Smooth muscle cell (in vitro differentiated cells): Measurements from ENCODE around the gene C1orf52. TPM values are rescaled to one million over a fixed set of nuclear protein-coding genes. Genes with fewer than 3 reads are reported as not detected.

ENCODE experiments used
- DNase-seq: peaks from one replicate; lab custom pipeline; 2025; ENCODE audit not compliant: unreplicated experiment; lab: John Stamatoyannopoulos, UW
- H2AFZ ChIP-seq: fragments of 200-600 bp; sonication (generic); 2 replicates; pipeline ENCODE4 v1.6.0; 2016; ENCODE audit warnings: antibody characterized with exemption, low read depth, mild to moderate bottlenecking
- H3F3A ChIP-seq: fragments of 200-600 bp; sonication (generic); 2 replicates; pipeline ENCODE4 v1.6.0; 2017; ENCODE audit warnings: antibody characterized with exemption, low read depth
- H3K27ac ChIP-seq: fragments of 200-600 bp; sonication (generic); 2 replicates; pipeline ENCODE4 v1.5.1; 2016; ENCODE audit warnings: low read depth, mild to moderate bottlenecking
- H3K27me3 ChIP-seq: fragments of 200-600 bp; sonication (generic); 2 replicates; pipeline ENCODE4 v1.6.1; 2016; ENCODE audit warnings: low read depth, mild to moderate bottlenecking
- H3K36me3 ChIP-seq: fragments of 200-600 bp; sonication (generic); 2 replicates; pipeline ENCODE4 v1.5.1; 2016; ENCODE audit warnings: low read depth
- H3K4me1 ChIP-seq: fragments of 200-600 bp; sonication (generic); 2 replicates; pipeline ENCODE4 v1.5.1; 2016; ENCODE audit warnings: low read depth
- H3K4me2 ChIP-seq: fragments of 200-600 bp; sonication (generic); 2 replicates; pipeline ENCODE4 v1.6.0; 2016; ENCODE audit warnings: mild to moderate bottlenecking
- H3K4me3 ChIP-seq: fragments of 200-600 bp; sonication (generic); 2 replicates; pipeline ENCODE4 v1.5.1; 2016; ENCODE audit warnings: mild to moderate bottlenecking
- H3K79me2 ChIP-seq: fragments of 200-600 bp; sonication (generic); 2 replicates; pipeline ENCODE4 v1.6.0; 2016; ENCODE audit warnings: low read depth, mild to moderate bottlenecking
- H3K9ac ChIP-seq: fragments of 200-600 bp; sonication (generic); 2 replicates; pipeline ENCODE4 v1.6.0; 2016; ENCODE audit warnings: low read depth
- H3K9me3 ChIP-seq: fragments of 200-600 bp; sonication (generic); replicated peaks from 2 replicates; pipeline ENCODE4 v1.5.1; 2016; ENCODE audit warnings: low read depth
- H4K20me1 ChIP-seq: fragments of 200-600 bp; sonication (generic); 2 replicates; pipeline ENCODE4 v1.6.0; 2016; ENCODE audit warnings: low read depth
- CTCF ChIP-seq: fragments of 200-600 bp; sonication (generic); IDR thresholded peaks from 2 replicates; pipeline ENCODE4 v1.5.1; 2017; ENCODE audit warnings: borderline replicate concordance, mild to moderate bottlenecking, antibody characterized with exemption; ENCODE audit not compliant: insufficient read depth, poor library complexity, severe bottlenecking
- WGBS: methylation state at CpG from one replicate; pipeline ENCODE4 v1.1.7; 2016; ENCODE audit warnings: low lambda C conversion rate; 5-methylcytosine and 5-hydroxymethylcytosine counted together
- polyA plus RNA-seq: library from polyadenylated mRNA; unstranded; fragments of >200 nt; fragmentation: Nextera tagmentation; extraction: Ambion mirVana; gene quantifications from 2 replicates; pipeline ENCODE4 v1.2.1, GENCODE V29; 2016
- total RNA-seq: library from RNA; depleted of rRNA; stranded (reverse); fragments of >200 nt; gene quantifications from 2 replicates; pipeline ENCODE4 v1.2.3, GENCODE V29; 2014

Gene C1orf52
- total and polyA plus RNA-seq, 2 experiments from 2014 or later, result 39.4 to 46.4 TPM

DNA sequence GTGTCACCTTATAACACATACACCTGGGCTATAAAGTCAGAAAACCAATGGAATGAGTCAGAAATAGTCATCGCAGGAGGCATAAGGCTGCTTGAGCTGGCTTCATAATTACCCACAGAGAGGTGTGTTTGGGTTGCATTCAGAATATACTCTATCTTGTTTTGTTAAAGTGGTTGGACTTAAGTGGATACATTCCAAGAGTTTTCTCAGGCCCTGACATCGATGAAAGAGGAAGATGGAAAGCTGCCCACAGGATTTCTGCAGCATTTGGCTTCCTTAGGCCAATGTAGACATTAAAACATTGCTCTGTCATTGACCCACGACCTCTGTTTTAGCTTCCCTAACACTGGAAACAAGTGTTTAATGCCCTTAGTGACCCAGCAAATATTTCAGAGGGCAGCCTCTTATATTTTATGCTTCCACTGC, 35.6 kb upstream of the C1orf52 start:
- H3K27me3 ChIP-seq, result no peaks in the 10 kb centered on the region
- peaks cover 13% of the 10 kb centered on the region for H3F3A ChIP-seq
- H3K4me2 ChIP-seq, result no peak overlapping the region
- no peaks in the 10 kb centered on the region for H4K20me1 ChIP-seq
- 59% methylated on average over 3 of the region's 3 CpGs for WGBS
- H3K9ac ChIP-seq, result no peak overlapping the region
- no peaks in the 10 kb centered on the region for H3K9me3 ChIP-seq
- no peaks in the 10 kb centered on the region for H3K36me3 ChIP-seq
- no peak overlapping the region for H2AFZ ChIP-seq
- DNase-seq, result no peak
- peak overlapping the region; percentile 6 for H3K27ac ChIP-seq
- no peak for TF ChIP-seq CTCF
- peaks cover 19% of the 10 kb centered on the region for H3K4me1 ChIP-seq
- H3K79me2 ChIP-seq, result no peaks in the 10 kb centered on the region
- H3K4me3 ChIP-seq, result no peak overlapping the region

DNA sequence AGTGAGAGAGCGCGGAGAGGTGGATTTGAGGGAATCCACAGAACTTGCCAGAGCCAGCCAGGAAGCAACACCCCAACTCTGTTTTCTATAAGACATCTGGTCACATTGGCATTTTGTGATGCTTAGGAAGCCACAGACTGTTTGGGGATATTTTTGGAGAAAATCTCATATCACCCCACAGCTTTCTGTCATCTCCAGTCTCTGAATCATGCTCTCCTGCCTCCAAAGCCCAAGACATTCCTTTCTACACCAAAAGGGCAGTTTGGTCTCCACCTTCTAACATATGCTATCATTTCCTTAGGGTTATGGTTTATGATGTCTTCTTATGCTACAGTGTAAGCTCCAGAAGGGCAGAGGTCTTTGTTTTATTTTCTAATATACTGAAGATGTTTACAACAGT, 31.4 kb upstream of the C1orf52 start:
- no peak overlapping the region for H2AFZ ChIP-seq
- TF ChIP-seq CTCF, result no peak
- 79% methylated on average over 2 of the region's 2 CpGs for WGBS
- H3K9ac ChIP-seq, result no peak overlapping the region
- no peaks in the 10 kb centered on the region for H4K20me1 ChIP-seq
- no peaks in the 10 kb centered on the region for H3K36me3 ChIP-seq
- H3K4me1 ChIP-seq, result peaks cover 3% of the 10 kb centered on the region
- H3K27me3 ChIP-seq, result no peaks in the 10 kb centered on the region
- DNase-seq, result no peak
- H3F3A ChIP-seq, result no peaks in the 10 kb centered on the region
- H3K4me3 ChIP-seq, result no peak overlapping the region
- H3K79me2 ChIP-seq, result no peaks in the 10 kb centered on the region
- H3K9me3 ChIP-seq, result no peaks in the 10 kb centered on the region
- peak overlapping the region; percentile 38 for H3K27ac ChIP-seq
- H3K4me2 ChIP-seq, result peak overlapping the region; percentile 29

DNA sequence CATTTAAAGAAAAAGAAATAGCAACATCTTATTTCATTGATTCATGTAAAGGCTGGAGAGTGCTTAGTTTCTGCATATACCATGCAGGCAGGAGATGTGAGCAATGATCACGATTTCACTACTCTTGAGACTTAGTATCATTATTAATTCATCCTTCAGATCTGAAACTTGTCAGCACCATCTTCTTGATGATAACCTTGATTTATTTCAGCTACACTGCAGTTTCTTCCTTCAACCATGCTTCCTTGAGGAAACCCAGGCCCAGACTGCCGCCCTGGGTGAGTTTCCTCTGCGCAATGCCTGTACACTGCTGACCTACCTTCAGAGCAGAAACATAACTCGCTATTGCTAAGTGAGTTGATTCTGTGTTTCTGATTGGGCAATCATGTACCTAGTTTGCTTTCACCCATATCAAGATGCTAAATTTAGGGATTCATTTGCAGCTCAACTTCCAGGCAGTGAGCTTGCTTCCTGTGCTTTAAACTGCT, 30.4 kb upstream of the C1orf52 start:
- Histone ChIP-seq H3K27me3 (no peaks in the 10 kb centered on the region), H3K4me1 (peaks cover 3% of the 10 kb centered on the region), H3K27ac (peak overlapping the region; percentile 38), H3F3A (no peaks in the 10 kb centered on the region), H2AFZ (no peak overlapping the region), H3K9me3 (no peaks in the 10 kb centered on the region), H3K79me2 (no peaks in the 10 kb centered on the region), H3K4me3 (no peak overlapping the region), H3K36me3 (no peaks in the 10 kb centered on the region), H3K9ac (no peak overlapping the region), H3K4me2 (peak overlapping the region; percentile 29), H4K20me1 (no peaks in the 10 kb centered on the region)
- no peak for TF ChIP-seq CTCF
- no peak for DNase-seq
- WGBS, result 93% methylated on average over 4 of the region's 4 CpGs

- Histone ChIP-seq H3K4me2 (peak overlapping the region; percentile 29), H3K27ac (peak overlapping the region; percentile 38)
Measured at GRCh38 chr1:85289207-85289847, 29.9 kb upstream of the C1orf52 start.

More at GRCh38 chr1:85289207-85289847, 29.9 kb upstream of the C1orf52 start:
- Histone ChIP-seq H3K4me3 (no peak overlapping the region), H3K36me3 (no peaks in the 10 kb centered on the region), H3F3A (no peaks in the 10 kb centered on the region), H3K27me3 (no peaks in the 10 kb centered on the region), H3K9me3 (no peaks in the 10 kb centered on the region), H2AFZ (no peak overlapping the region), H4K20me1 (no peaks in the 10 kb centered on the region), H3K79me2 (no peaks in the 10 kb centered on the region), H3K4me1 (peaks cover 3% of the 10 kb centered on the region), H3K9ac (no peak overlapping the region)
- no peak for TF ChIP-seq CTCF
- DNase-seq, result no peak
- 67% methylated on average over 9 of the region's 9 CpGs for WGBS
